Measurements from ENCODE around the gene LSM4. TPM values are rescaled to one million over a fixed set of nuclear protein-coding genes. Genes with fewer than 3 reads are reported as not detected.

LSM4 gene
- total RNA-seq, 1 experiment from 2014 or later: 713 TPM

DNA sequence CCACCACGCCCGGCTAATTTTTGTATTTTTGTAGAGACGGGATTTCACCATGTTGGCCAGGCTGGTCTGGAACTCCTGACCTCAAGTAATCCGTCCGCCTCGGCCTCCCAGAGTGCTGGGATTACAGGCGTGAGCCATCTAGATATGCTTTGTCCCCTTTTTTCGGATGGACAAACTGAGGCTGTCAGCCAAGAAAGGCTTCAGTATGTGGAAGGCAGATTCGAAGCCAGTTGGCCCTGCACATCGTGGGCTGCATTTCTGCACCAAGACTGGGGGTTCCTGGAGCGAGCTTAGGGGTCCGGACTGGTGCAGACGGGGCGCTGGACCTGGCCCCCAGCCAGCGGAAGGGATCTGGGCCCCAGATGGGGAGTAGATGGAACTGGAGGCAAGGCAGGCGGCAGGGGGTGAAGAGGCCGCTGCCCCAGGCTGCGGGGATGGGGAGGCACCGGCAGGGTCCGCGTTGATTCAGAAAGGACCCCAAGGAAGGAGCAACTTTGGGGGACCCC is 31.8 kb downstream of the LSM4 start:
- Histone ChIP-seq H3K9ac (ENCODE audit: low read length) (no peak overlapping the region), H3K79me2 (ENCODE audit: low read length) (no peaks in the 10 kb centered on the region), H3K4me2 (ENCODE audit: low read length) (no peak overlapping the region), H3K36me3 (ENCODE audit: low read depth, low read length) (no peaks in the 10 kb centered on the region), H3F3A (ENCODE audit: low read length, unreplicated experiment) (no peaks in the 10 kb centered on the region), H3K9me2 (replicated peaks; ENCODE audit: low read length) (no peaks in the 10 kb centered on the region), H2AFZ (ENCODE audit: low read length) (no peak overlapping the region), H3K4me1 (ENCODE audit: insufficient read depth, low read length) (peaks cover 17% of the 10 kb centered on the region), H3K9me3 (ENCODE audit: low read length) (no peaks in the 10 kb centered on the region), H3K4me3 (ENCODE audit: low read length) (no peak overlapping the region), H3K27me3 (ENCODE audit: low read length) (no peaks in the 10 kb centered on the region), H4K20me1 (ENCODE audit: low read length) (no peaks in the 10 kb centered on the region), H3K27ac (ENCODE audit: low read length) (no peak overlapping the region)
- no peak for ATAC-seq
- no TSS peak for BruUV-seq (replicated peaks)
- ChIA-PET CTCF (no interaction called here), POLR2A (ENCODE audit: unreplicated experiment) (no interaction called here)
- intact Hi-C loops (cut with micrococcal nuclease): no loop called here
- TF ChIP-seq, protein P1, sequence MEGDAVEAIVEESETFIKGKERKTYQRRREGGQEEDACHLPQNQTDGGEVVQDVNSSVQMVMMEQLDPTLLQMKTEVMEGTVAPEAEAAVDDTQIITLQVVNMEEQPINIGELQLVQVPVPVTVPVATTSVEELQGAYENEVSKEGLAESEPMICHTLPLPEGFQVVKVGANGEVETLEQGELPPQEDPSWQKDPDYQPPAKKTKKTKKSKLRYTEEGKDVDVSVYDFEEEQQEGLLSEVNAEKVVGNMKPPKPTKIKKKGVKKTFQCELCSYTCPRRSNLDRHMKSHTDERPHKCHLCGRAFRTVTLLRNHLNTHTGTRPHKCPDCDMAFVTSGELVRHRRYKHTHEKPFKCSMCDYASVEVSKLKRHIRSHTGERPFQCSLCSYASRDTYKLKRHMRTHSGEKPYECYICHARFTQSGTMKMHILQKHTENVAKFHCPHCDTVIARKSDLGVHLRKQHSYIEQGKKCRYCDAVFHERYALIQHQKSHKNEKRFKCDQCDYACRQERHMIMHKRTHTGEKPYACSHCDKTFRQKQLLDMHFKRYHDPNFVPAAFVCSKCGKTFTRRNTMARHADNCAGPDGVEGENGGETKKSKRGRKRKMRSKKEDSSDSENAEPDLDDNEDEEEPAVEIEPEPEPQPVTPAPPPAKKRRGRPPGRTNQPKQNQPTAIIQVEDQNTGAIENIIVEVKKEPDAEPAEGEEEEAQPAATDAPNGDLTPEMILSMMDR (conservative IDR thresholded peaks at IDR 0.05; ENCODE audit: low read depth, low read length): no peak
- TF ChIP-seq EZH2phosphoT487 (IDR thresholded peaks at IDR 0.05; ENCODE audit: borderline replicate concordance, low read length): no peak
- TF ChIP-seq EZH2 (IDR thresholded peaks at IDR 0.05; ENCODE audit: low read length, unreplicated experiment): no peak
- no peak for DNase-seq

DNA sequence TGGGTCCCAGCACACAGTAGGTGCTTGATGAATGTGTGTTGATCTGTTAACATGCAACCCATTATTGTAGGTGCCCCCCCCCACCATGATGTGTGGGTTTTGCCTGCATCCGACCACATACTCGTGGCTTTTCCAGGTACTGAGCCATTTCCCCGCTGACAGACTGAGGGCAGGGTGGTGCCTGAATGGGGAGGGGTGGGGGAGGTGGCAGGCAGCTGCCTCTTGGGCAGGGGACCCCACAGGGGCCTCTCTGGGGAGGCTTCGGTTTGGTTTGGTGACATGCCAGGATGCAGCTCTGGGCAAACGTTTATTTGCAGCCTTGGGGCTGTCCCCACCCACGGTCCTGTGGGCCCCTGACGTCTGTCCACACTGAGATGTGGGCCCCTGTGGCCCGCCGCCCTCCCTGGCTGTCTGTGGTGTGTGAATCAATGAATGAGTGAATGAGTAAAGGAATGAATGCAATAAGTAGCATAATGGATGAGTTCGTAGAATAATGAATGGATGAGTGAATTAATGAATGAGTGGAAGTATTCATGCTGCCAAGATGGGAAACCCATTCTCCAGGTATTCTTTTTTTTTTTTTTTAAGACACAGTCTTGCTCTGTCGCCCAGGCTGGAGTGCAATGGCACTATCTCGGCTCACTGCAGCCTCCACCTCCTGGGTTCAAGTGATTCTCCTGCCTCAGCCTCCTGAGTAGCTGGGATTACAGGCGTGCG is 32.4 kb downstream of the LSM4 start:
- no peak overlapping the region for H3K27ac ChIP-seq (ENCODE audit: low read length)
- no peak overlapping the region for H3K4me3 ChIP-seq (ENCODE audit: low read length)
- no peak overlapping the region for H3K9ac ChIP-seq (ENCODE audit: low read length)
- H3F3A ChIP-seq (ENCODE audit: low read length, unreplicated experiment): no peaks in the 10 kb centered on the region
- no peaks in the 10 kb centered on the region for H3K36me3 ChIP-seq (ENCODE audit: low read depth, low read length)
- intact Hi-C loops (cut with micrococcal nuclease): no loop called here
- no peaks in the 10 kb centered on the region for H4K20me1 ChIP-seq (ENCODE audit: low read length)
- TF ChIP-seq, protein P1 (conservative IDR thresholded peaks at IDR 0.05; ENCODE audit: low read depth, low read length): no peak
- no peak for TF ChIP-seq EZH2phosphoT487 (IDR thresholded peaks at IDR 0.05; ENCODE audit: borderline replicate concordance, low read length)
- no peaks in the 10 kb centered on the region for H3K9me3 ChIP-seq (ENCODE audit: low read length)
- H3K27me3 ChIP-seq (ENCODE audit: low read length): no peaks in the 10 kb centered on the region
- ATAC-seq: no peak
- H2AFZ ChIP-seq (ENCODE audit: low read length): no peak overlapping the region
- no peaks in the 10 kb centered on the region for H3K79me2 ChIP-seq (ENCODE audit: low read length)
- BruUV-seq (replicated peaks): no TSS peak
- ChIA-PET POLR2A (ENCODE audit: unreplicated experiment) (no interaction called here), CTCF (no interaction called here)
- no peak overlapping the region for H3K4me2 ChIP-seq (ENCODE audit: low read length)
- H3K4me1 ChIP-seq (ENCODE audit: insufficient read depth, low read length): peaks cover 17% of the 10 kb centered on the region
- DNase-seq: no peak
- H3K9me2 ChIP-seq (replicated peaks; ENCODE audit: low read length): no peaks in the 10 kb centered on the region

All from PC-3 (cell line).